Activated CD4-positive, alpha-beta T cell treated with anti-CD3 and anti-CD28 coated beads for 48 hours (primary cell): Measurements from ENCODE around the gene STK25.
A peak's percentile ranks its signal among the peaks of the same experiment; 100 is the strongest.

Experiments
- DNase-seq: peaks from one replicate; pipeline ENCODE4 v3.0.0-alpha.2; 2020

The STK25 gene

GRCh38 chr2:241508240-241509154 is at the start of gene STK25:
Gene STK25, minus strand, starts transcription at chr2:241508584. Its CDS starts 549 bp downstream, at chr2:241508035.
- peak; percentile 99 for DNase-seq

- no peak for DNase-seq
These were observed 48.4 kb upstream of the STK25 start for GRCh38 chr2:241556746-241557145.

GRCh38 chr2:241555711-241556110 is 47.3 kb upstream of the STK25 start:
- no peak for DNase-seq

GRCh38 chr2:241554610-241555322 is 46.4 kb upstream of the STK25 start:
- DNase-seq: no peak

- DNase-seq: no peak
These were observed 45.6 kb upstream of the STK25 start for GRCh38 chr2:241553981-241554380.

- no peak for DNase-seq
These were observed 45.1 kb upstream of the STK25 start for GRCh38 chr2:241553512-241553830.

GRCh38 chr2:241551998-241552737 is 43.8 kb upstream of the STK25 start:
- DNase-seq: no peak

GRCh38 chr2:241551599-241551997 is 43.2 kb upstream of the STK25 start:
- DNase-seq: no peak

- DNase-seq: no peak
These were observed 42.5 kb upstream of the STK25 start for GRCh38 chr2:241550616-241551580.

- DNase-seq: no peak
These were observed 40.1 kb upstream of the STK25 start for GRCh38 chr2:241548451-241548835.

GRCh38 chr2:241547781-241548450 is 39.5 kb upstream of the STK25 start:
- DNase-seq: no peak

GRCh38 chr2:241546771-241547498 is 38.6 kb upstream of the STK25 start:
- no peak for DNase-seq

- no peak for DNase-seq
These were observed 37.4 kb upstream of the STK25 start for GRCh38 chr2:241545523-241546473.

GRCh38 chr2:241545106-241545505 is 36.7 kb upstream of the STK25 start:
- no peak for DNase-seq

- no peak for DNase-seq
These were observed 33.9 kb upstream of the STK25 start for GRCh38 chr2:241542278-241542605.

- DNase-seq: no peak
These were observed 33.3 kb upstream of the STK25 start for GRCh38 chr2:241541564-241542277.

- peak; percentile 85 for DNase-seq
These were observed 32.6 kb upstream of the STK25 start for GRCh38 chr2:241540771-241541561.

- DNase-seq: no peak
These were observed 32.0 kb upstream of the STK25 start for GRCh38 chr2:241540401-241540770.
